ENCODE results near the gene MTR. TPM values are rescaled to one million over a fixed set of nuclear protein-coding genes. Genes with fewer than 3 reads are reported as not detected.
A peak's percentile ranks its signal among the peaks of the same experiment; 100 is the strongest.

Gene MTR
- total RNA-seq, 1 experiment from 2014 or later: 14.2 TPM

DNA sequence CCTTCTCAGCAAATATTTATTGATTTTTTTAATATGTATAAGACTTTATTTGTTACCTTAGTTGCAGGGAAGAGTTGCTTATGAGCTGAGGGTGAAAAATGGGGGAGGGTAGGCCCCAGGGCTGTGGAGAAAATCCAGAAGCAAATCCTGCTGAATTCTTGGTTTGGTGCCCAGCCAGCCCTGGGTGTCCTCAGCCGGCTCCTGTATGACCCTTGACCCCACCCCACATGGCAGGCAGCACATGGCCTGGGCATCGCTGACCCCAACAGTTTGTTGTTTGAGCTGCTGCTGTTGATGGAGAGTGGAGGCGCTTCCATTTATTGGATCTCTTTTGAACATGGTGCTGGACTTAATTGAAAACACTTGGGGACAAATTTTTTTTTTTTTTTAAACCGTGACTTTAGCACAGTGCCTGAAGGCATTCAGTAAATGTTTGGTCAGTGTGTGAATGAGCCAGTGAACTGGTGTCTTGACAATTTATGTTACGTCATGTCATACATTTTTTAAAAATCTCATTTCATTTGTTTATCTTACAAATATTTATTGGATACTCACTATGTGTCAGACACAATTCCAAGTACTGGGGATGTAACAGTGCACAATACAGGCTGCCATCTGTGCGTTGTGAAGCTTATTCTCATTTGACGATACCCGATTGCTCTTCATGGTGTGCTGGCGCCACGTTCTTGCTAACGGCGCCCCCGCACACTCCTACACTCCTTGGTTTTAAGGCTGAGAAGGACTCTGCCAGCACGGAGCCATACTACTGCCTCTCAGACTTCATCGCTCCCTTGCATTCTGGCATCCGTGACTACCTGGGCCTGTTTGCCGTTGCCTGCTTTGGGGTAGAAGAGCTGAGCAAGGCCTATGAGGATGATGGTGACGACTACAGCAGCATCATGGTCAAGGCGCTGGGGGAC lies 98.8 kb downstream of the MTR start:
- H3K27ac ChIP-seq (ENCODE audit: low read length): peak overlapping the region; percentile 81
- H3K4me3 ChIP-seq (ENCODE audit: low read length): no peak overlapping the region
- H3K9ac ChIP-seq (ENCODE audit: low read length): no peak overlapping the region
- no peaks in the 10 kb centered on the region for H3K9me2 ChIP-seq (replicated peaks; ENCODE audit: low read length)
- intact Hi-C loops (cut with micrococcal nuclease): no loop called here
- peak; percentile 72 for DNase-seq
- H3K79me2 ChIP-seq (ENCODE audit: low read length): no peaks in the 10 kb centered on the region
- H4K20me1 ChIP-seq (ENCODE audit: low read length): no peaks in the 10 kb centered on the region
- H3K36me3 ChIP-seq (ENCODE audit: low read depth, low read length): peaks cover 3% of the 10 kb centered on the region
- TF ChIP-seq EZH2 (IDR thresholded peaks at IDR 0.05; ENCODE audit: low read length, unreplicated experiment) (no peak), CTCF (conservative IDR thresholded peaks at IDR 0.05; ENCODE audit: low read depth, low read length) (no peak), EZH2phosphoT487 (IDR thresholded peaks at IDR 0.05; ENCODE audit: borderline replicate concordance, low read length) (no peak)
- peaks cover 16% of the 10 kb centered on the region for H3K4me1 ChIP-seq (ENCODE audit: insufficient read depth, low read length)
- ChIA-PET CTCF (no interaction called here), POLR2A (ENCODE audit: unreplicated experiment) (no interaction called here)
- no peak overlapping the region; the same call in 1 of the 2 replicates for H2AFZ ChIP-seq (ENCODE audit: low read length)
- no TSS peak for BruUV-seq (replicated peaks)
- H3K4me2 ChIP-seq (ENCODE audit: low read length): peak overlapping the region; percentile 28; the same call in 1 of the 2 replicates
- ATAC-seq: peak; percentile 87
- H3F3A ChIP-seq (ENCODE audit: low read length, unreplicated experiment): no peaks in the 10 kb centered on the region
- H3K27me3 ChIP-seq (ENCODE audit: low read length): no peaks in the 10 kb centered on the region
- H3K9me3 ChIP-seq (ENCODE audit: low read length): no peaks in the 10 kb centered on the region

DNA sequence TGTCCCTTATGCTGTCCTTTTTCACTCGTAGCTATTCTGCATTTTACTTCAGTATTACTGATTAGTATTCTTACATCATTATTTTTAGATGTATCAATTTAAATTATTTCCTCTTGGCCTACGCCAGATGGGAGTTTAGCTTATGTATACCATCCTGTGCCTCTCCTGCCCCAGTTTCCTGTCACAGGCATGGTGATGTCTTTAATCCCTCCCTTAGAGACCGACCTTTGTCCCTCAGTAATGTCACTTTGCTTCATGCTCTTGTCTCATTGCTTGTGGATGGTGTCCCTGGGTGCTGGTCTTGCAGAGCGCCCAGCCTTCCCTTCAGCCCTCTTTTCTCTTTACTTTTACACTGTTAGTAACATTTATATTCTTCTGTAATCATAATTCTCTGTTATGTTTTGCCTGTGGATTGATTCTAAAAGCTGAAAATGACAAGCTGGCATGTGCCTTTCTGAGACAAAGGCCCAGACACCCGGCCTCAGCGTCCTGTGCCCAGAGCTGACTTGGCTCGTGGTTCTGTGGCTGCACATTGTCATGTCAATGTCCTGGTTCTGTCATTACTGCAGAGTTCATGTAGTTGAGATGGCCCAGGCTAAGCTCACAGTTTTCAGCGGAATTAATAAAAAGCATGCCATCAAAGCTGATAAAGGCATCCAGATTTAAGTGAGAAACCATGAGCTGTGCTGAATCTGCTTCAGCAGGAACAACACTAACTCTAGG lies 100.7 kb downstream of the MTR start:
- peaks cover 16% of the 10 kb centered on the region for H3K4me1 ChIP-seq (ENCODE audit: insufficient read depth, low read length)
- ChIA-PET CTCF (no interaction called here), POLR2A (ENCODE audit: unreplicated experiment) (no interaction called here)
- intact Hi-C loops (cut with micrococcal nuclease): no loop called here
- no peaks in the 10 kb centered on the region for H3K79me2 ChIP-seq (ENCODE audit: low read length)
- H3K9me2 ChIP-seq (replicated peaks; ENCODE audit: low read length): no peaks in the 10 kb centered on the region
- H3K9me3 ChIP-seq (ENCODE audit: low read length): no peaks in the 10 kb centered on the region
- H3K4me2 ChIP-seq (ENCODE audit: low read length): no peak overlapping the region
- TF ChIP-seq EZH2phosphoT487 (IDR thresholded peaks at IDR 0.05; ENCODE audit: borderline replicate concordance, low read length) (no peak), EZH2 (IDR thresholded peaks at IDR 0.05; ENCODE audit: low read length, unreplicated experiment) (no peak), CTCF (conservative IDR thresholded peaks at IDR 0.05; ENCODE audit: low read depth, low read length) (no peak)
- BruUV-seq (replicated peaks): no TSS peak
- peaks cover 7% of the 10 kb centered on the region for H3K36me3 ChIP-seq (ENCODE audit: low read depth, low read length)
- H3K27me3 ChIP-seq (ENCODE audit: low read length): no peaks in the 10 kb centered on the region
- H3K9ac ChIP-seq (ENCODE audit: low read length): no peak overlapping the region
- ATAC-seq: no peak
- H3F3A ChIP-seq (ENCODE audit: low read length, unreplicated experiment): no peaks in the 10 kb centered on the region
- H3K27ac ChIP-seq (ENCODE audit: low read length): no peak overlapping the region
- H4K20me1 ChIP-seq (ENCODE audit: low read length): no peaks in the 10 kb centered on the region
- DNase-seq: no peak
- H3K4me3 ChIP-seq (ENCODE audit: low read length): no peak overlapping the region
- H2AFZ ChIP-seq (ENCODE audit: low read length): no peak overlapping the region
